Breast epithelium (tissue), 3 donors: ENCODE data around the gene SAMM50.

ENCODE experiments used
- POLR2A ChIP-seq: fragments of 450-650 bp; IDR thresholded peaks from one replicate; pipeline ENCODE4 v1.6.1; 2016; ENCODE audit warnings: antibody characterized with exemption, mild to moderate bottlenecking, moderate library complexity
- POLR2AphosphoS5 ChIP-seq, 3 donors: sonication (generic); formaldehyde crosslinking; IDR thresholded peaks; one replicate each; pipeline ENCODE4 v1.6.1; 2017; ENCODE audit warnings: antibody characterized with exemption in 3 of 3
- TF ChIP-seq, protein P1 (sequence below), 3 donors: fragments of 450-650 bp; IDR thresholded peaks; one replicate each; pipeline ENCODE4 v1.5.1; 2016 to 2017; ENCODE audit warnings: antibody characterized with exemption in 3 of 3, mild to moderate bottlenecking in 3 of 3, moderate library complexity in 3 of 3

GRCh38 chr22:44033694-44034093, 78.5 kb downstream of the SAMM50 start:
- TF ChIP-seq, protein P1, sequence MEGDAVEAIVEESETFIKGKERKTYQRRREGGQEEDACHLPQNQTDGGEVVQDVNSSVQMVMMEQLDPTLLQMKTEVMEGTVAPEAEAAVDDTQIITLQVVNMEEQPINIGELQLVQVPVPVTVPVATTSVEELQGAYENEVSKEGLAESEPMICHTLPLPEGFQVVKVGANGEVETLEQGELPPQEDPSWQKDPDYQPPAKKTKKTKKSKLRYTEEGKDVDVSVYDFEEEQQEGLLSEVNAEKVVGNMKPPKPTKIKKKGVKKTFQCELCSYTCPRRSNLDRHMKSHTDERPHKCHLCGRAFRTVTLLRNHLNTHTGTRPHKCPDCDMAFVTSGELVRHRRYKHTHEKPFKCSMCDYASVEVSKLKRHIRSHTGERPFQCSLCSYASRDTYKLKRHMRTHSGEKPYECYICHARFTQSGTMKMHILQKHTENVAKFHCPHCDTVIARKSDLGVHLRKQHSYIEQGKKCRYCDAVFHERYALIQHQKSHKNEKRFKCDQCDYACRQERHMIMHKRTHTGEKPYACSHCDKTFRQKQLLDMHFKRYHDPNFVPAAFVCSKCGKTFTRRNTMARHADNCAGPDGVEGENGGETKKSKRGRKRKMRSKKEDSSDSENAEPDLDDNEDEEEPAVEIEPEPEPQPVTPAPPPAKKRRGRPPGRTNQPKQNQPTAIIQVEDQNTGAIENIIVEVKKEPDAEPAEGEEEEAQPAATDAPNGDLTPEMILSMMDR (IDR thresholded peaks at IDR 0.05): no peak
- TF ChIP-seq POLR2A (no peak), POLR2AphosphoS5 (IDR thresholded peaks at IDR 0.05) (no peak)
